HCT116 (cell line): ENCODE measurements around the gene ESYT3. TPM values are rescaled to one million over a fixed set of nuclear protein-coding genes. Genes with fewer than 3 reads are reported as not detected.

Source experiments
- ATAC-seq: fragments of 200-7000 bp; cut with Tn5 transposase; 2 replicates; pipeline ENCODE4 v1.9.1; 2020; ENCODE audit warnings: mild to moderate bottlenecking, moderate library complexity
- BruUV-seq: library from RNA; stranded (reverse); fragments of 400-500 nt; replicated peaks from 2 replicates; lab custom pipeline; 2021; lab: Mats Ljungman, UMichigan
- CTCF ChIA-PET: fragments of 300-600 bp; sonication (Branson Sonifier 250); formaldehyde crosslinking; loops from one replicate; lab custom pipeline; 2021; ENCODE audit warnings: antibody characterized with exemption; lab: Charles Lee
- POLR2A ChIA-PET: fragments of 300-600, 350-600 bp; sonication (Branson Sonifier 250); formaldehyde crosslinking; loops from one replicate; lab custom pipeline; 2021; ENCODE audit warnings: antibody characterized with exemption; lab: Charles Lee
- RAD21 ChIA-PET, 2 experiments: fragments of 300-600 bp; sonication (Branson Sonifier 250); formaldehyde crosslinking; loops; one replicate each; lab custom pipeline; 2023; ENCODE audit warnings: low total read pairs in 2 of 2; ENCODE audit not compliant: uncharacterized antibody in 2 of 2, unreplicated experiment in 2 of 2, low non-redundant PET in 1 of 2; lab: Charles Lee
- DNase-seq: peaks from one replicate; pipeline ENCODE4 v3.0.0-alpha.2; 2010; ENCODE audit warnings: low read depth, low spot score
- H2AFZ ChIP-seq: fragments of 200-600 bp; shearing (Covaris generic), sonication (generic); 2 replicates; pipeline ENCODE4 v1.6.1; 2017; ENCODE audit warnings: low read depth, mixed run types, mixed read lengths, antibody characterized with exemption, low read length; ENCODE audit not compliant: poor library complexity, severe bottlenecking
- H3K27ac ChIP-seq: 2 replicates; pipeline ENCODE4 v1.5.1; 2012; ENCODE audit warnings: low read depth, low read length
- H3K27me3 ChIP-seq: fragments of 200-600 bp; sonication (generic); 2 replicates; pipeline ENCODE4 v1.6.1; 2016; ENCODE audit warnings: mixed run types, low read length, mixed read lengths; ENCODE audit not compliant: insufficient read depth
- H3K36me3 ChIP-seq, 2 experiments: fragments of 200-500 bp in 1 of 2; fragments of 200-600 bp in 1 of 2; sonication (Bioruptor generic) in 1 of 2; sonication (generic) in 1 of 2; 2 replicates each; pipeline versions ENCODE4 v1.5.1 to v1.6.1; 2014 to 2016; ENCODE audit warnings: low read length in 2 of 2, inconsistent platforms in 1 of 2, mixed read lengths in 1 of 2, mixed run types in 1 of 2; ENCODE audit not compliant: insufficient read depth in 2 of 2, control insufficient read depth in 1 of 2
- H3K4me1 ChIP-seq, 2 experiments: fragments of 200-600 bp in 1 of 2; sonication (generic) in 1 of 2; 2 replicates each; pipeline versions ENCODE4 v1.5.1 to v1.6.1; 2012 to 2017; ENCODE audit warnings: low read length in 2 of 2, inconsistent platforms in 1 of 2, mild to moderate bottlenecking in 1 of 2, mixed read lengths in 1 of 2, mixed run types in 1 of 2, moderate library complexity in 1 of 2; ENCODE audit not compliant: insufficient read depth in 2 of 2, control insufficient read depth in 1 of 2
- H3K4me2 ChIP-seq: fragments of 200-600 bp; sonication (generic); 2 replicates; pipeline ENCODE4 v1.6.1; 2017; ENCODE audit warnings: mixed run types, low read length, mixed read lengths
- H3K4me3 ChIP-seq, 2 experiments: fragments of 200-600 bp in 1 of 2; sonication (generic) in 1 of 2; replicated peaks in 1 of 2; 2 replicates each; pipeline ENCODE4 v1.5.1; 2011 to 2016; ENCODE audit warnings: low read length in 2 of 2, control low read depth in 1 of 2, low read depth in 1 of 2, mild to moderate bottlenecking in 1 of 2, mixed read lengths in 1 of 2, mixed run types in 1 of 2
- H3K79me2 ChIP-seq: fragments of 200-600 bp; sonication (generic); 2 replicates; pipeline ENCODE4 v1.6.1; 2017; ENCODE audit warnings: mild to moderate bottlenecking, mixed run types, low read length, moderate library complexity, mixed read lengths; ENCODE audit not compliant: insufficient read depth
- H3K9ac ChIP-seq: fragments of 200-600 bp; sonication (generic); 2 replicates; pipeline ENCODE4 v1.6.1; 2016; ENCODE audit warnings: low read length, mixed read lengths
- H3K9me2 ChIP-seq: fragments of 200-600 bp; sonication (generic), shearing (Covaris generic); 2 replicates; pipeline ENCODE4 v1.6.1; 2017; ENCODE audit warnings: mixed run types, mild to moderate bottlenecking, moderate library complexity; ENCODE audit not compliant: insufficient read depth
- H3K9me3 ChIP-seq, 2 experiments: fragments of 200-500 bp in 1 of 2; fragments of 200-600 bp in 1 of 2; sonication (Bioruptor generic) in 1 of 2; sonication (generic) in 1 of 2; 2 replicates each; pipeline ENCODE4 v1.6.1; 2014 to 2017; ENCODE audit warnings: low read length in 2 of 2, mixed read lengths in 2 of 2, inconsistent platforms in 1 of 2, low read depth in 1 of 2, mild to moderate bottlenecking in 1 of 2, mixed run types in 1 of 2, moderate library complexity in 1 of 2; ENCODE audit not compliant: control insufficient read depth in 1 of 2, insufficient read depth in 1 of 2
- H4K20me1 ChIP-seq: fragments of 200-600 bp; sonication (generic), shearing (Covaris generic); 2 replicates; pipeline ENCODE4 v1.6.1; 2017; ENCODE audit warnings: mixed run types, mild to moderate bottlenecking, moderate library complexity; ENCODE audit not compliant: insufficient read depth
- CTCF ChIP-seq, 3 experiments: fragments of 200-600 bp in 1 of 3; sonication (generic) in 1 of 3; IDR thresholded peaks in 2 of 3; conservative IDR thresholded peaks in 1 of 3; 2 replicates each; pipeline ENCODE4 v1.5.1; 2012 to 2017; ENCODE audit warnings: low read depth in 2 of 3, low read length in 2 of 3, antibody characterized with exemption in 1 of 3, borderline replicate concordance in 1 of 3, control low read depth in 1 of 3, mild to moderate bottlenecking in 1 of 3, mixed read lengths in 1 of 3, mixed run types in 1 of 3, moderate library complexity in 1 of 3; ENCODE audit not compliant: insufficient read depth in 1 of 3
- EGR1 ChIP-seq: IDR thresholded peaks from 2 replicates; pipeline ENCODE4 v1.6.1; 2012; ENCODE audit warnings: low read depth
- ELF1 ChIP-seq: IDR thresholded peaks from 2 replicates; pipeline ENCODE4 v1.6.1; 2012; ENCODE audit warnings: low read depth, borderline replicate concordance
- EZH2phosphoT487 ChIP-seq: fragments of 200-600 bp; IDR thresholded peaks from 2 replicates; pipeline ENCODE4 v1.6.1; 2018; ENCODE audit warnings: antibody characterized with exemption, borderline replicate concordance
- FOSL1 ChIP-seq: IDR thresholded peaks from 2 replicates; pipeline ENCODE4 v1.6.1; 2012; ENCODE audit warnings: low read depth
- POLR2A ChIP-seq: IDR thresholded peaks from 2 replicates; pipeline ENCODE4 v1.7.0; 2011; ENCODE audit warnings: borderline replicate concordance; ENCODE audit not compliant: insufficient read depth, insufficient read length; ENCODE audit errors: extremely low read depth
- POLR2AphosphoS5 ChIP-seq: IDR thresholded peaks from 2 replicates; pipeline ENCODE4 v1.6.1; 2011; ENCODE audit warnings: mild to moderate bottlenecking, low read depth, low read length, moderate library complexity
- RAD21 ChIP-seq: IDR thresholded peaks from 2 replicates; pipeline ENCODE4 v1.6.1; 2012; ENCODE audit warnings: low read depth, mild to moderate bottlenecking
- REST ChIP-seq: IDR thresholded peaks from 2 replicates; pipeline ENCODE4 v1.6.1; 2012; ENCODE audit warnings: low read depth
- SP1 ChIP-seq: IDR thresholded peaks from 2 replicates; pipeline ENCODE4 v1.6.1; 2012; ENCODE audit warnings: low read depth
- SRF ChIP-seq: IDR thresholded peaks from 2 replicates; pipeline ENCODE4 v1.6.1; 2012; ENCODE audit warnings: low read depth
- TCF7L2 ChIP-seq: IDR thresholded peaks from 2 replicates; pipeline ENCODE4 v1.7.0; 2011; ENCODE audit warnings: borderline replicate concordance, inconsistent platforms; ENCODE audit not compliant: insufficient read depth, insufficient read length; ENCODE audit errors: extremely low read depth
- YY1 ChIP-seq: IDR thresholded peaks from 2 replicates; pipeline ENCODE4 v1.6.1; 2011; ENCODE audit warnings: low read length, low read depth, moderate library complexity, mild to moderate bottlenecking; ENCODE audit not compliant: insufficient replicate concordance; ENCODE audit errors: extremely low read depth
- ZNF274 ChIP-seq: fragments of 200-500 bp; sonication (Bioruptor generic); IDR thresholded peaks from 2 replicates; pipeline ENCODE4 v1.6.1; 2014; ENCODE audit warnings: mild to moderate bottlenecking, low read depth, low read length, inconsistent platforms
- intact Hi-C: fragments of 100-400 bp; cut with micrococcal nuclease; formaldehyde crosslinking; loops from 2 replicates; pipeline ENCODE4 v1.10.0; 2022
- total RNA-seq: library from RNA; stranded (reverse); gene quantifications from one replicate; pipeline ENCODE4 v1.2.1, GENCODE V29; 2021; ENCODE audit not compliant: unreplicated experiment
- TF ChIP-seq, protein P1 (sequence below): IDR thresholded peaks from 2 replicates; pipeline ENCODE4 v1.6.1; 2012

Gene ESYT3
- total RNA-seq, 1 experiment from 2014 or later = 0.05 TPM

DNA sequence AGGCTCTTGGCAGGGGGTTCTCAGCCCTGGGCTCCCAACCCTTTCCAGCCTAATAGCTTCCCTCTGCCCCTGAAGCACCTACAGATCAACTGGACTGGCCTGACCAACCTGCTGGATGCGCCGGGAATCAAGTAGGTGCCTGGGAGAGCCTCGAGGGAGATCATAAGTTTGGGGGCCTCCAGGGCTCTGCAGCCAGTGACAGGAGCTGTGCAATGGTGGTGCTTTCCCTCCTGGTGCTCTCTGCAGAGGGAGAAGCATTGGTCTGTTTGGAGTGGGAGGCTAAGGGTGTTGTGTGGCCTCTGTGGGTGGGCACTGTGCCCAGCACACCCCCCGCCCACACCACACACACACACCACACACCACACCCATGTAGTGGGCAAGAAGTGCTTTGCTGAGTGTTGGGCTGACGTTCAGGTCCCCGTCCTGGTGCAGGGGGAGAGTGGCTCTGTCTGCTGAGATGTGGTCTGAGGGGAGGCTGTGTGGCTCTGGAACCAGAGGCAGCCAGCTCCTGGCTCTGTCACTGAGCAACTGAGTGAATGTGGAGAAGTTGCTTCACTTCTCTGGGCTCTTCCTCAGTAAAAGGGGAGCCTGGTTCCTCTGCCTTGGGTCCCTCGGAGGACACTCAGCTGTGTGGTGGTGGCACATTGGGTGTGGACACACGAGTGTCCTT is 26.3 kb downstream of the ESYT3 start:
- Histone ChIP-seq H3K9me2 (no peaks in the 10 kb centered on the region), H3K9me3 (no peaks in the 10 kb centered on the region), H3K27ac (no peak overlapping the region), H3K79me2 (no peaks in the 10 kb centered on the region), H4K20me1 (no peaks in the 10 kb centered on the region), H2AFZ (no peak overlapping the region), H3K36me3 (no peaks in the 10 kb centered on the region), H3K9ac (no peak overlapping the region), H3K27me3 (no peaks in the 10 kb centered on the region), H3K4me3 (no peak overlapping the region), H3K4me2 (no peak overlapping the region), H3K4me1 (peaks cover 0 to 5% of the 10 kb centered on the region in 2 experiments; a peak in 1 of 4 replicates)
- DNase-seq (no peak), ATAC-seq (no peak)
- RAD21 ChIA-PET = no interaction called here
- TF ChIP-seq REST (no peak), EGR1 (no peak), CTCF (IDR thresholded peaks at IDR 0.05 in 2 of 3, conservative IDR thresholded peaks at IDR 0.05 in 1 of 3; ENCODE audit: borderline replicate concordance in 1 of 3, insufficient read depth in 1 of 3, low read depth in 2 of 3, low read length in 2 of 3) (no peak), POLR2AphosphoS5 (no peak), TCF7L2 (no peak), FOSL1 (no peak), ZNF274 (no peak), EZH2phosphoT487 (no peak), POLR2A (no peak), SRF (no peak), YY1 (no peak), RAD21 (no peak), ELF1 (no peak), SP1 (no peak)
- TF ChIP-seq, protein P1, sequence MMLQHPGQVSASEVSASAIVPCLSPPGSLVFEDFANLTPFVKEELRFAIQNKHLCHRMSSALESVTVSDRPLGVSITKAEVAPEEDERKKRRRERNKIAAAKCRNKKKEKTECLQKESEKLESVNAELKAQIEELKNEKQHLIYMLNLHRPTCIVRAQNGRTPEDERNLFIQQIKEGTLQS = no peak
- CTCF ChIA-PET = interaction anchor here (1.4 to 1.6 kb wide), 3 partner anchors 11 to 463 kb away, joined by 3 to 7 read pairs (median 4); no protein-coding TSS in a partner anchor
- no TSS peak for BruUV-seq
- intact Hi-C loops = loop anchor here (5.0 kb wide), 1 partner anchor 457 kb away; no protein-coding TSS in a partner anchor
- POLR2A ChIA-PET = no interaction called here
